Uterus (tissue), 2 donors: ENCODE measurements around the gene PPA2.

Source experiments
- CTCF ChIP-seq, 4 experiments: fragments of 200-600 bp in 2 of 4; fragments of 450-650 bp in 2 of 4; sonication (generic) in 2 of 4; IDR thresholded peaks; one replicate each; pipeline ENCODE4 v1.5.1; 2016 to 2019; ENCODE audit warnings: antibody characterized with exemption in 4 of 4, mild to moderate bottlenecking in 2 of 4, moderate library complexity in 1 of 4
- POLR2A ChIP-seq, 2 donors: fragments of 450-650 bp; IDR thresholded peaks; one replicate each; pipeline ENCODE4 v1.6.1; 2016; ENCODE audit warnings: antibody characterized with exemption in 2 of 2, mild to moderate bottlenecking in 1 of 2, moderate library complexity in 1 of 2

DNA sequence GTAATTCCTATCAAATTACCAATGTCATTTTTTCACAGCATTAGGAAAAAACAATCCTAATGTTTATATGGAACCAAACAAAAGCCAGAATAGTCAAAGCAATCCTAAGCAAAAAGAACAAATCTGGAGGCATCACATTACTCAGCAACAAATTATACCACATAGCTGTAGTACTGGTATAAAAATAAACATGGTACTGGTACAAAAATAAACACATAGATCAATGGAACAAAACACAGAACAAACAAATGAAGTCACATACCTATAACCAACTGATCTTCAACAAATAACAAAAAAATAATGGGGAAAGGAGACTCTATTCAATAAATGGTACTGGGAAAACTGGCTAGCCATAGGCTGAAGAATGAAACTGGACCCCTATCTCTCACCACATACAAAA, 37.4 kb downstream of the PPA2 start:
- TF ChIP-seq POLR2A (IDR thresholded peaks at IDR 0.05) (no peak), CTCF (IDR thresholded peaks at IDR 0.05) (no peak)
